GM12864 (cell line): Measurements from ENCODE around the gene C1orf105.

Experiments
- DNase-seq: peaks from one replicate; pipeline ENCODE4 v3.0.0-alpha.2; 2011; ENCODE audit warnings: low read depth
- H3K4me3 ChIP-seq: 2 replicates; pipeline ENCODE4 v1.5.1; 2011; ENCODE audit warnings: mild to moderate bottlenecking, low read depth, low read length, control low read depth
- TF ChIP-seq, protein P1 (sequence below): IDR thresholded peaks from 2 replicates; pipeline ENCODE4 v1.5.1; 2011; ENCODE audit warnings: low read depth, mild to moderate bottlenecking, moderate library complexity, low read length, control low read depth, inconsistent platforms; ENCODE audit errors: missing control alignments

C1orf105 gene

DNA sequence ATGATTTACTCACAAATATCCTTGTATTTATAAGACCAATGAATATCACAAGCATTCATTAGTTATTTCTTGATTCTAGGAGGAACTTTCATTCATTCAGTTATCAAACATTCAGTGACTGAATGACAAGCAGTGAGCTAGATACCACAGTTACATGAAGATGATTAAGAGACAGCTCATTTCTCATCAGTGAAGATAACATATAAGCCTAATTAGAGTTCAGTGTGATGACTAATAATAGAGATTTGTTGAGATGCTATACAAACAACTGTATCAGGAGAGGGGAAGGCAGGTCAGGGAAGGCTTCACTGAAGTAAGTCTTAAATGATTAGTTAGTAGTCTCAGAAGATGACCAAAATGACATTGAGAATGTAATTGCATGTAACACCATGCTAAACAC, 14.6 kb upstream of the C1orf105 start:
- H3K4me3 ChIP-seq = no peak overlapping the region
- no peak for DNase-seq
- TF ChIP-seq, protein P1, sequence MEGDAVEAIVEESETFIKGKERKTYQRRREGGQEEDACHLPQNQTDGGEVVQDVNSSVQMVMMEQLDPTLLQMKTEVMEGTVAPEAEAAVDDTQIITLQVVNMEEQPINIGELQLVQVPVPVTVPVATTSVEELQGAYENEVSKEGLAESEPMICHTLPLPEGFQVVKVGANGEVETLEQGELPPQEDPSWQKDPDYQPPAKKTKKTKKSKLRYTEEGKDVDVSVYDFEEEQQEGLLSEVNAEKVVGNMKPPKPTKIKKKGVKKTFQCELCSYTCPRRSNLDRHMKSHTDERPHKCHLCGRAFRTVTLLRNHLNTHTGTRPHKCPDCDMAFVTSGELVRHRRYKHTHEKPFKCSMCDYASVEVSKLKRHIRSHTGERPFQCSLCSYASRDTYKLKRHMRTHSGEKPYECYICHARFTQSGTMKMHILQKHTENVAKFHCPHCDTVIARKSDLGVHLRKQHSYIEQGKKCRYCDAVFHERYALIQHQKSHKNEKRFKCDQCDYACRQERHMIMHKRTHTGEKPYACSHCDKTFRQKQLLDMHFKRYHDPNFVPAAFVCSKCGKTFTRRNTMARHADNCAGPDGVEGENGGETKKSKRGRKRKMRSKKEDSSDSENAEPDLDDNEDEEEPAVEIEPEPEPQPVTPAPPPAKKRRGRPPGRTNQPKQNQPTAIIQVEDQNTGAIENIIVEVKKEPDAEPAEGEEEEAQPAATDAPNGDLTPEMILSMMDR = no peak

DNA sequence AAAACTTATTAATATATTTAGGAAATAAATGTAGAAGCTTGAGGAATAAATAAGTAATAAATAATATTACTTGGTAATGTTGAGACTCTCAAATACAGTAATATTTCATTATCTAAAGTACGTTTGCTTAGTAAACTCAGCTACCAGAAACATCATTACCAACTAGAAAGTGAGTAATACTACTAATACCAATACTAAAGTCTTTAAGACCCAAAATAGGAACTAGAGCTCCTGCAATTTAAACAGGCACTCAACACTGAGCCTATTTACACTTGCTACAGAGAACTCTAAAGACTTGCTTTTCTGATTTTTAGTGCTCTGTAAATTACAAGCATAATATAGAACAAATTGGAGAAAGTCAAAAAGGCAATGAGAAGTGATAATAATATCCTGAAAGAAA, 13.5 kb upstream of the C1orf105 start:
- no peak overlapping the region for H3K4me3 ChIP-seq
- TF ChIP-seq, protein P1 = no peak
- no peak for DNase-seq

DNA sequence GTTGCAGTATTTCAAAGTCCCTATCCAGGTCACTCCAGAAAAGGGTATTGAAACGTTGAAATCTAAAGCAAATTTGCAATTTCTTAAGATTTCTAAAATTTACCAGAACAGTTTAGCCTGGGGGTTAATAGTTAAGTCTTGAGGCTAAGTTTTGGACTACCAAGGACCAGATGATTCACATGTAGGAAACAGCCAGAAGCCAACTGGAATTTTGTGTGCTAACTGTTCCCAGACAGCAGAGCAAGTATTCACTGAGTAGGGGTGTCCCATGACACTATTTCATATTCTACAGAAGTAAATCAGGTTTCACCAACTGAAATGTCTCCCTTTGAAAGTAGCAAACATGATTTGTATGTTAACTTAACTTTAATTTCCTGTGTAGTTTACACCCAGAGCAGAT, 11.5 kb upstream of the C1orf105 start:
- TF ChIP-seq, protein P1 = no peak

DNA sequence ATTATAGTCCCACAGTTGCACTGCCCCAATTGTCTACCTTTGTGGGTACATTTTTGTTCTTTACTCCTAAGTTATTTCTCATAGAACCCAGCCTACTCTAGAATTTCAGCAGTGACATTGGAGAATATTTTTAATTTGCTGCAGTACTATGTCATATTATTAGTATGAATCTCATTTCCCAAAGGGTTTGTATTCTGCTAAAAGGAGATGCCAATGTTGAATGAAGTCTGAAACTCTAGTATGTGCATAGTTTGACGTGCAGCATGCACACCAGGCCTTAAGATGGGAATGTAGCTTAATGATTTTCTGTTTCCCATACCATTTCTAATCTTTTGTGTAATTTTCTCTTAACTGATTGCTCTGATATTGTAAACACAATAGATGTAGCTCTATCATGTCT, 10.5 kb upstream of the C1orf105 start:
- TF ChIP-seq, protein P1 = no peak
- no peak overlapping the region for H3K4me3 ChIP-seq
- no peak for DNase-seq

More for the DNA sequence above, 11.5 kb upstream of the C1orf105 start:
- no peak overlapping the region for H3K4me3 ChIP-seq
- DNase-seq = no peak

DNA sequence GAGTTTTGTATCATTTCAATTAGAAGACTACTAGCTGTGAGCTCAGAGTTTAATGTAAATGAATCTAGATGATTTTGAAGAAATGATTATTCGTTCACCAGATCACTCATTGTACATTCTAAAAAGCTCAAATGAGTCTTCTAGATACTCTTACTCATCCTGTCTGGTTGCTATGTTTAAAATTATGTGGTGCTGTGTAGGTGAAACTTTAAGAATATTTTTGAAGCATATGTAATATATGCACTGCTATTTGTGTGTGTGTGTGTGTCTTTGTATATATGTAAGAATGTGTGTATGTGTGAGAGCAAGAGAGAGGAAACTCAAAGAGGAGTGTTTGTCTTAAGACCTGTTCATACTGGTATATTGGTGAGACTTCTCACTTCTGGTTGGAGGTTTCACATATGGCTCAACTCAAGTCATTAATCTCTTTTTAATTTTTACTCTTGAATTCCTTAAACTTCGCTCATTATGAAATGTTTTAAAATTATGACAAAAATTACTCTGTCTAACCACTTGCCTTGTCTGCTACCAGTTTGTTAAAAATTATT, 8.6 kb upstream of the C1orf105 start:
- no peak overlapping the region for H3K4me3 ChIP-seq
- DNase-seq = no peak
- TF ChIP-seq, protein P1 = no peak

DNA sequence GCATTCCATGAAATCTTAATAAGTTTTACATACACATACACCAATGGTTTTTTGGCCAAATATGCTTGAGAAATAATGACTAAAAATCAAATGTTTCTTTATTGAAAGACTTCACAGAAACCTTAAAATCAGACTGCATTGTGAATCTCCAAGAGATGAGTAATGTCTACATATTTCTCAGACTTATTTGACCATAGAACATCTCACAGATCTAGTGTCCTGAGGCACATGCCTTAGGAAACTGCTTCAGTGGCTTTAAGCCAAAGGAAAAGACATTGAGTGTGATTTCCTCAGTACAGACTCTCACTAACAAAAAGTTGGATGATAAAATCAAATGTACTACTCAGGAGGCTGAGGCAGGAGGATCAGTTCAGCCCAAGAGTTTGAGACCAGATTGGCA, 6.2 kb upstream of the C1orf105 start:
- H3K4me3 ChIP-seq = no peak overlapping the region
- TF ChIP-seq, protein P1 = no peak
- no peak for DNase-seq

DNA sequence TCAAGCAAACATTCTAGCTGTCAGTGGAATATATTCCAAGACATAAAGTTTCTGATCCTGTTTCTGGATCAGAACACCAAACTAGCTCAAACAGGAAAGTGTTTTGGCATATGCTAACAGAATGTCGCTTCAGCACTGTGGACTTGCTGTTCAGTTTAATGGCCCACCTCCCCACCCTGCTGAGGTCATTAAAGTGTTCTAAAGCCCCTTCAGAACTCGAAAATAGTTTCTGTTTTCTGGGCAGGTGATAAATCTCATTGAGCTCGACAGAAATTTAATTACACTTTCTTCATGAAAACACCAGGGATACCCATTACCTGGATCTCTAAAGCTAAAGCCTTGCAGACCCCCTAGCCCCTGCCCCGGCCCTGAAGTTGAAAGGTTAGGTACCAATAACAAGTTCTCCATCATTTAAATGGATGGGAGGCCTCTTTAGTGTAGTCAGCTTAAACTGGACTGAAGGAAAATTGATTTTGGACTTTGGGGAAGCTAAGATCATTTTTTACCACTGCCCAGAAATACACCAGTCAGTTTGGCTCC, 3.9 kb upstream of the C1orf105 start:
- TF ChIP-seq, protein P1 = no peak
- no peak for DNase-seq
- H3K4me3 ChIP-seq = no peak overlapping the region
